CD4-positive, alpha-beta T cell treated with Interleukin-12 subunit alpha and Interleukin-12 subunit beta, for 1 hour (primary cell): ENCODE data around the gene ASPM.

ENCODE experiments used
- DNase-seq: peaks from one replicate; pipeline ENCODE4 v3.0.0-alpha.2; 2020

ASPM gene

GRCh38 chr1:197146101-197147095 lies at the start of gene ASPM:
ASPM (minus strand) TSS chr1:197146669; CDS start chr1:197146437, 232 bp downstream.
- DNase-seq, result peak; percentile 96

DNA sequence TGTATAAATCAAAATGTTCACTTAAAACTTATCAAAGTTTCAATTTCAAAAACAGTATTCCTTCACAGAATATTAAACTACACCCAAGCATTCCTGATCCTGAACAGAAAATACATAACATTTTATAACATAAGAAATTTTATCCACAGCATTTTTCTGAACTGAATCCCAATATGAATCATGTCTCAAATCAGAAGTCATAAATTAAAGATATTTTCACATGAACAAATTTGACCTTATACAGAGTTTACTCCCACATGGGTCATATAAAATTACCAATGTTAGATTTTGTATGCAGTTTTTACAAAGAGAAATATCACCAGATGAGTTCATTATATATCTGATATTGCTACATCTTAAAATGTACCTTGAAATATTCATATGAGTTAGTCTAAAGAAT lies 48.6 kb upstream of the ASPM start:
- DNase-seq, result no peak

- DNase-seq, result no peak
Measured at GRCh38 chr1:197184190-197184589, 37.7 kb upstream of the ASPM start.

DNA sequence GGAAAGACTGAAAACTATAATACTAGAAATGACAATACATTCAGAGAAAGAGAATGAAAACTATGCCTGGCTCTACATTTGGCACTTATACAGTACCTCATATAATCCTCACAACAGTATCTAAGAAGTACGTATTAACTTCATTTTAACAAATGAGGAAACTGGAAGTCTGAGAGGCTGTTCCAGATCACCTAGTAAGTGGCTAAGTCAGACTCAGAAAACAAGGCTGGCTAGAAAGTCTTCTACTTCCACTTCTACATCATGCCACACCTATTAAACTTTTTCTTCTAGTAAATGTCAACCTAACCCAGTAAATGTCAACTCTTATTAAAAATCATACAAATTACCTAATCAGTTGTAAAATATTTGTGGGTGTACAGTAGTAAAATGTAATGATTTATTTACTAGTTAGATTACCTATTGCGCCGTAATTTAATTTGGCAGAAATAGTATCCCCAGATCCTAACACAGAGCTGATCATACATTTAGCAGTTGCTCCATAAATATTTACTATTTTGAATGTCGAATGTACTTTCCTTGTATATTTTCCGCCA lies 36.8 kb upstream of the ASPM start:
- DNase-seq, result no peak

- no peak for DNase-seq
Measured at GRCh38 chr1:197182716-197183115, 36.2 kb upstream of the ASPM start.

DNA sequence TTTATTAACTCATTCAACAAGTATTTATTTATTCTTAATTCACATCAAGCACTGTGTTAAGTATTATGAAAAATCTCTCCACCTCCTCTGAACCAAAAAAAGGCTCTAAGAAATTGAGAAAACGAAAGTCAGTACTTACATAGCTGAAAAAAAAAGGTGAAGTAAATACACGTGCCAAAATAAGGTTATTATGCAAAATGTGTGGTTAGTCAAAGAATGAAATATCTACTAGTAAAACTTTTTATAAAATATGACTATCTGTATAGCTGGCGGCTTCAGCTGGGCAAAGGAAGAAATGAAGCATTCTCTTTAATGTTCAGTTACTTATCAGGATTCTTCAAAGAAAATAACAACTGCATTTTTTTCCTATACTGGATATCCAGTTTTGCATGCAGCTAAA lies 35.5 kb upstream of the ASPM start:
- no peak for DNase-seq

DNA sequence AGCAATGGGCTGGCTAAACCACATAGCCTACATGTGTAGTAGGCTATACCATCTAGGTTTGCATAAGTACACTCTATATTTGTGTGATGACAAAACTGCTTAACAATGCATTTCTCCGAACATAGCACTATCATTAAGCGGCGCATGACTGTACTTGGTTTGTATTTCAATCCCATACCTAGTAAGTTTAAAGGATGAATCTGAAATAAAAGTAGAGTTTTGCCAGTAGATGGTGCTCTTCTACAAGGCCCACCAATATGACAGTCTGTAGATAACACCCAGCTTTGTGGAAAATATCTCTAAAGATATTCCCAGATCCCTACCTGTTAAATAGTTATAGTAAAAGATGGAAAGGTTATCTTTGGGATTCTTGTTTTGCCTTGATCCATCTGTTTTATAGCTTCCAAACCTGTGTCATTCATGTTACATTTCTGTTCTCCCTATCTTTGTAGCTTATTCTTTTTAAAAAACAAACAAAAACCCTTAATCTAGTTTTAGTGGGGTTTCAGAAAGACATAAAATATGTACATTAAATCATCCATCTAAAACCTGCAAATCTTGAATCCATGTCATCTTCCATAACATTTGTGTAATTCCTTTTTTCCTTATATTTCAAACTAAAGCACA lies 33.9 kb upstream of the ASPM start:
- peak; percentile 43 for DNase-seq

DNA sequence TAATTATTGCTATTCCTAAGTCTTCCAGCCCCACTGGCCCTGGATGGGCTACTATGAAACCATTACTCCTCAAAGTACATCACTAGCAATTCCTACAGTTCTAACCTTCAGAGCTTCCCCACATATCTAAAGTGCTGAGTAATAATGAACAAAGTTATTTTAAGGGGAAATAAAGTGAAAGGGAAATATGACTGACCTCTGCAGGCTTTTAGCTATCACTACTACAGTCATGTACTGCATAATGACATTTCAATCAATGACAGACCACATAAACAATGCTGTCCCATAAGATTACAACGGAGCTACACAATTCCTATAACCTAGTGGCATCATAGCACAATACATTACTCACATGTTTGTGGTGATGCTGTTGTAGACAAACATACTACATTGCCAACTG lies 32.5 kb upstream of the ASPM start:
- DNase-seq, result no peak

DNA sequence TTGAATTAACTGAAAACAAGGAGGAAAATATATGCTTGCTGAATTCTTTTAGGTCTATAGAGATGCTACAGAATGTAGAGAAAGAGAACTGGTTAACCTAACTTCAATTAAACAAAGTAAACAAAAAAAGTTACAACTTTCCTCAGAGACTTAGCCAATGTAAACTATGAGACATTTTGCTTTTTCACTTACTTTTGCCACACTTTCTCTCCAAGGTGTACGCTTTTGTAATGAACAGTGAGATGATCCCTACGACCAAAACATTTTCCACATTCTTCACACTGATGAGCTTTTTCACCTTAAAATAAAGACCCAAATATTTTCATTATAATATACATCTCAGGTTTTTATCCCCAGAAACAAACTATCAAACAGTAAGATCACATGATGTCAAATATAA lies 28.3 kb upstream of the ASPM start:
- no peak for DNase-seq

DNA sequence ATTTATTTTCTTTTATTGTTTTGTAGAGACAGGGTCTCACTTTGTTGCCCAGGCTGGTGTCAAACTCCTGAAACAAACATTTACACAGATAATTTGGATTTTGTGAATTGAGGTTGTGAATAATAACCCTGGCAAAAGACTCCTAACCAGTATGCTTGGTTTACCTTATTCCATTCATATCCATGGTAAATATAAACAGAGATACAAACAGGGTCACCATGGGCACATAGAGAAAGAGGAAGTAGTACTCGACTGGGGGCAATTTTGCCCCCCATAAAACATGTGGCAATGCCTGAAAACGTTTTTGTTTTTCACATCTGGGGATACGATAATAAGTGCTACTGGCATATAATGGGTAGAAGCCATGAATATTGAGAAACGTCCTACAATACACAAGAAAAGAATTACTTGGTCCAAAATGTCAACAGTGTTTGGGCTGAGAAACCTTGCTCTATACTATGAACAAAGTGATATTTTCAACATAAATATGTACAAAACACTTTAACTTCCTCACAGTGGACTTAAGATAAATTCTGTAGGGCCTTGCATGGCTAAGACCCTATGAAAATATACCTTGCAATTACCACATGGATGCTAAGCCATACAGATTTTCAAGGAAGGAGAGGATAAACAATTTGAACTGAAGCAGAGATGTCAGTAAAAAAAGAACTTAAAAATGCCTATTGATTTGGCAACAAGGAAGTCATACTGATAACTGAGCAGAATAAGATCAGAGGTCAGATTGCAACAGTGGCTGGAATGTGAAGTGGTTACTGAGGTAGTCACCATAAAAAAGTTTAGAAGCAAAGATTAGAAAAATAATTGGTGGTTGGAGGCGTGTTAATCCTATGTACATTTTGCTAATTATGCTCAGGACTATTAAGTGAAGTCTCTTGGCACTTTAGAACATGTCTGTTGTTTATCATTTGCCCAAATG lies 27.4 kb upstream of the ASPM start:
- no peak for DNase-seq

GRCh38 chr1:197171531-197171930 lies 25.1 kb upstream of the ASPM start:
- no peak for DNase-seq

DNA sequence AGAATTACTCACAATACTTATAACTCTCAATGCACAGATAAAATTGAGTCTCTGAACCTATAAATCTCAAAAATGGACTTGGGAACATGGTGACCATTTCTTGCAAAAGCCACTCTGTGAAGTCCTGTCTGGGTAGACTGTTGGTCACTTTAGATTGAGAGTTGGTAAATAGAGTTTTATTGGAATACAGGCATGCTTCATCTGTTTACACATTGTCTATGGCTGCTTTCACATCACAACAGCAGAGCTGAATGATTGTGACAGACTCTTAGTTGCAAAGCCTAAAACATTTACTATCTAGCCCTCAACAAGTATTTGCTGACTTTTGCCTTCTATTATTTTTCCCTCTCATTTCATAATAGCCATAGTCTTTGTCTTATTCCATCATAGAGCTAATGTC lies 24.1 kb upstream of the ASPM start:
- DNase-seq, result no peak

GRCh38 chr1:197159461-197159860 lies 13.0 kb upstream of the ASPM start:
- DNase-seq, result no peak

DNA sequence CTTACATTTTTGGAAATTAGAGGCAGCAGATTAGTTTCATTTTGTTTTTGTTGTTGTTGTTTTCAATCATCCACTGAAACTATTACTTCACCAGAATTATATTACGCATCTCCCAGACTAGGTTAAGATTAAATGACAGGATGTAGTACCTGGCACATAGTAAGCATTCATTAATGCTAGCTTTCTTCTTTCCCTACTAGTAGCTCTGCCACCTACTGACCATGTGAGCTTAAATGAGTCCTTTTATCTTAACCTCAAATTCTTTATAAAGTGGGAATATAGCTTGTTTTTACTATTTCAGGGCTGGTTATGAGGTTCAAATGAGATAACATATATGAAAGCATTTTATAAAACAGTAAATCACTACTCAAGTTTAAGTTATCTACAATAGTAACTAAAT lies 10.2 kb upstream of the ASPM start:
- DNase-seq, result no peak

GRCh38 chr1:197152662-197153061 lies 6.2 kb upstream of the ASPM start:
- DNase-seq, result no peak

- DNase-seq, result no peak
Measured at GRCh38 chr1:197151185-197151584, 4.7 kb upstream of the ASPM start.

DNA sequence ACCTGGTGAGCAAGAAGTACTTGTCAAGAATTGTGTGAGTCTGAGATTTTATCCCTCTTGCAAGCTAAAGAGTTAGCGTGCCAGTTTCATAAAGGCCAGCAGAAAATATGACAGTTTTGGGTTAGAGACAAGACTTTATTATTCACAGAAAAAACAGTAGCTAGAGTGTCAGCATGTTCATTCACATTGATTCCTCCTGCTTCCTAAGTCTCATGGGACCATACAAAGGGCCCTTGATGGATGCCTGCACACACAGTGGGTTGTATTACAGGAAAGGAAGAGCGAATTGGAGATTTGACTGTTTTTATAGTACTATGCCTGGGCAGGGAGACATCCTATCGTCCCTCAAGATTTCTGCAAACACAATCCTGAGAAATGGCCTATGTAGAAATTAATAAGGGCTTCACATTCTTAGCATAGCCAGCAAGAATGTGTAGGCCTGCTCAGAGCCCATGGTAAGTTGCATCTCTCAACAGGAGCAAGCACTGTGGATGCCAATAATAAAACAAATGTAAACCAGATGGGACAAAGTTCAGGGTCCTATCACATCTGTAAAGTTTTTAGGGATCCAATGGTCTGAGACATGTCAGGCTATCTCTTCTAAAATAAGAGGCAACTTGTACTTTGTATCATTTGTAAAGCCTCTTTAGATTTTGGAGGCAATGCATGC lies 4.0 kb upstream of the ASPM start:
- DNase-seq, result no peak

DNA sequence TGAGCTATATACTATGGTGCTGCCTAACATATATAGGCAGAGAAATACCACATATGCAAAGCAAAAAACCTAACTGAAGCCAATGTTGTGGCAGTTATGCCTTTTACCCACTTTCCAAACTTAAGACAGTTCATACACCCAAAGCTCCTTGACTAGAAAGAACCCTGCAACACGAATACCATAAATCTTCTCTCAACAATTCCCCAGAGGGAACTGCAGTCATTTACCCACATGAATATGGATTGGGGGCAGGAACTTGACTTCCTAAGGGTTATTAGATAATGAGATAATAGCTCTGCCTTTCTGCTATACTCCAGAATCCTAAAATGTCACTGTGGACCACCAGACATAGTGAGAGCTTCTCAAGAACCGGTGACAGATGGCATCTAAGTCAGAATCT lies 2.9 kb upstream of the ASPM start:
- DNase-seq, result no peak

GRCh38 chr1:197145446-197146024 lies 934 bp downstream of the ASPM start:
- DNase-seq, result no peak

- DNase-seq, result peak; percentile 20
Measured at GRCh38 chr1:197144570-197145325, 1.7 kb downstream of the ASPM start.

- no peak for DNase-seq
Measured at GRCh38 chr1:197143276-197143675, 3.2 kb downstream of the ASPM start.
